ENCODE measurements around the gene TMEM208.

Gene TMEM208

GRCh38 chr16:67200491-67200890 is 26.4 kb upstream of the TMEM208 start:
- no peak overlapping the region for H3K9ac ChIP-seq (ENCODE audit: low read length in 2 of 2)
- H3K36me3 ChIP-seq (ENCODE audit: control insufficient read depth in 2 of 2, insufficient read depth in 2 of 2, low read length in 2 of 2) = peaks cover 24 to 28% of the 10 kb centered on the region in 2 donors
- H3K9me3 ChIP-seq (ENCODE audit: control insufficient read depth in 2 of 2, low read length in 2 of 2) = no peaks in the 10 kb centered on the region
- H3K4me3 ChIP-seq (ENCODE audit: low read length in 2 of 2) = no peak overlapping the region
- H3K4me1 ChIP-seq (ENCODE audit: control insufficient read depth, insufficient read depth, low read length) = peaks cover 9% of the 10 kb centered on the region
- H3K27me3 ChIP-seq (ENCODE audit: control insufficient read depth in 1 of 2, insufficient read depth in 2 of 2, low read length in 2 of 2) = no peaks in the 10 kb centered on the region
- H3K27ac ChIP-seq (ENCODE audit: low read length) = no peak overlapping the region

DNA sequence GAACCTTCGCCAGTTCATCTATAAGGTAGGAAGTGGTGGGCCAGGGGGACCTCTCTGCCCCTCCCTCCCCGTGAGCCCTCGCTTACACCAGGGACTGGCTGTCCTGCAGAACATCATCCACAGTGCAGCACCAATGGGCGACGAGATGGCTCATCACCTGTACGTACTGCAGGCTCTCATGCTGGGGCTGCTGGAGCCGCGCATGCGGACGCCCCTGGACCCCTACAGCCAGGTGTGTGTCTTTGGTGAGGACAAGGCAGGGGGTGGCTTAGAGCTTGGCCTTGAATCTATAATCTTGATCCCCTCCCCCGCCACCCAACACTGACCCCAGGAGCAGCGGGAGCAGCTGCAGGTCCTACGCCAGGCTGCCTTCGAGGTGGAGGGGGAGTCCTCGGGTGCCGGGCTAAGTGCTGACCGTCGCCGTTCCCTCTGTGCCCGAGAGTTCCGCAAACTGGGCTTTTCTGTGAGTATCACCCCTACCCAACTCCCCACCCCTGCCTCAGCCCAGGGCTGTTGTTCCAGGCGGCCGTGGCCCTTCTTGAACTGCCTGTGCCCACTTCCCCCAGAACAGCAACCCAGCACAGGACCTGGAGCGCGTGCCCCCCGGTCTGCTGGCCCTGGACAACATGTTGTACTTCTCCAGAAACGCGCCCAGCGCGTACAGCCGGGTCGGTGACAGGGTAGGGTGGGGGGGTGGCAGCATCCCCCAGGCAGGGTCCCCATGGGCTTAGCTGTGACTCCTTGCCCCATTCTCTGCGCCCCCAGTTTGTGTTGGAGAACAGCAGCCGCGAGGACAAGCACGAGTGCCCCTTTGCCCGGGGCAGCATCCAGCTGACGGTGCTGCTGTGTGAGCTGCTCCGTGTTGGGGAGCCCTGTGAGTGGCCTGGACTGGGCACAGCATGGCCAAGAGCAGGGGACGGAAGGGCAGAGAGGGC is 25.3 kb upstream of the TMEM208 start:
- no peak overlapping the region for H3K27ac ChIP-seq (ENCODE audit: low read length)
- no peak overlapping the region for H3K4me3 ChIP-seq (ENCODE audit: low read length in 2 of 2)
- peaks cover 16 to 17% of the 10 kb centered on the region in 2 donors for H3K36me3 ChIP-seq (ENCODE audit: control insufficient read depth in 2 of 2, insufficient read depth in 2 of 2, low read length in 2 of 2)
- no peak overlapping the region for H3K9ac ChIP-seq (ENCODE audit: low read length in 2 of 2)
- no peaks in the 10 kb centered on the region for H3K27me3 ChIP-seq (ENCODE audit: control insufficient read depth in 1 of 2, insufficient read depth in 2 of 2, low read length in 2 of 2)
- no peaks in the 10 kb centered on the region for H3K9me3 ChIP-seq (ENCODE audit: control insufficient read depth in 2 of 2, low read length in 2 of 2)
- peaks cover 9% of the 10 kb centered on the region for H3K4me1 ChIP-seq (ENCODE audit: control insufficient read depth, insufficient read depth, low read length)

- no peaks in the 10 kb centered on the region for H3K27me3 ChIP-seq (ENCODE audit: control insufficient read depth in 1 of 2, insufficient read depth in 2 of 2, low read length in 2 of 2)
- H3K4me1 ChIP-seq (ENCODE audit: control insufficient read depth, insufficient read depth, low read length) = peaks cover 9% of the 10 kb centered on the region
- no peak overlapping the region for H3K4me3 ChIP-seq (ENCODE audit: low read length in 2 of 2)
- no peak overlapping the region for H3K9ac ChIP-seq (ENCODE audit: low read length in 2 of 2)
- H3K27ac ChIP-seq (ENCODE audit: low read length) = no peak overlapping the region
- H3K36me3 ChIP-seq (ENCODE audit: control insufficient read depth in 2 of 2, insufficient read depth in 2 of 2, low read length in 2 of 2) = peaks cover 9% of the 10 kb centered on the region in 2 donors
- H3K9me3 ChIP-seq (ENCODE audit: control insufficient read depth in 2 of 2, low read length in 2 of 2) = no peaks in the 10 kb centered on the region
These were observed 24.5 kb upstream of the TMEM208 start for GRCh38 chr16:67202426-67202825.

- no peak overlapping the region for H3K27ac ChIP-seq (ENCODE audit: low read length)
- H3K36me3 ChIP-seq (ENCODE audit: control insufficient read depth in 2 of 2, insufficient read depth in 2 of 2, low read length in 2 of 2) = peaks cover 3 to 6% of the 10 kb centered on the region in 2 donors
- no peak overlapping the region for H3K9ac ChIP-seq (ENCODE audit: low read length in 2 of 2)
- no peak overlapping the region for H3K4me3 ChIP-seq (ENCODE audit: low read length in 2 of 2)
- peaks cover 8% of the 10 kb centered on the region for H3K4me1 ChIP-seq (ENCODE audit: control insufficient read depth, insufficient read depth, low read length)
- H3K27me3 ChIP-seq (ENCODE audit: control insufficient read depth in 1 of 2, insufficient read depth in 2 of 2, low read length in 2 of 2) = no peaks in the 10 kb centered on the region
- no peaks in the 10 kb centered on the region for H3K9me3 ChIP-seq (ENCODE audit: control insufficient read depth in 2 of 2, low read length in 2 of 2)
These were observed 23.9 kb upstream of the TMEM208 start for GRCh38 chr16:67202956-67203493.

DNA sequence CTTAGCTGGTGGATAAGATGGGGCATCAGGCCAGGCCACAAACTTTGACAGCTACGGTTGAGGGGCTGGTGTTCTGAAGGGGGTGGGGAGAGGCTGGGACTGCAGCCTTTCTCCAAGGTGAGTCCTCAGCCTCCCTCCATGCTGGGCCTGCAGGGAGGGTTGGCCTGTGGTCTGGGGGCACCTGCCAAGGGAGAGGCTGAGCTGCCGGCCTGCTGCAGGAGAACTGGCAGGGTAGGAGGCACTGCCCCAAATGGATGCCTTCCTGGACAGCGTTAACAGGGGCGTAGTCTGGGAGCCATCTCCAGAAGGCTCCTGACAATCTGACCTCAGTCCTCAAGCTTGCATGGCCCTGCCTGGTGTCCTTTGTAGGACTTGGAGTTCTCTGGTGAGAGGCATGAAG is 22.9 kb upstream of the TMEM208 start:
- H3K36me3 ChIP-seq (ENCODE audit: control insufficient read depth in 2 of 2, insufficient read depth in 2 of 2, low read length in 2 of 2) = peaks cover 0 to 6% of the 10 kb centered on the region in 2 donors
- no peaks in the 10 kb centered on the region for H3K9me3 ChIP-seq (ENCODE audit: control insufficient read depth in 2 of 2, low read length in 2 of 2)
- H3K27ac ChIP-seq (ENCODE audit: low read length) = no peak overlapping the region
- no peaks in the 10 kb centered on the region for H3K27me3 ChIP-seq (ENCODE audit: control insufficient read depth in 1 of 2, insufficient read depth in 2 of 2, low read length in 2 of 2)
- H3K4me1 ChIP-seq (ENCODE audit: control insufficient read depth, insufficient read depth, low read length) = peaks cover under 1% of the 10 kb centered on the region
- H3K4me3 ChIP-seq (ENCODE audit: low read length in 2 of 2) = no peak overlapping the region
- H3K9ac ChIP-seq (ENCODE audit: low read length in 2 of 2) = no peak overlapping the region

GRCh38 chr16:67206129-67206837 is 20.6 kb upstream of the TMEM208 start:
- no peaks in the 10 kb centered on the region for H3K4me1 ChIP-seq (ENCODE audit: control insufficient read depth, insufficient read depth, low read length)
- no peak overlapping the region for H3K4me3 ChIP-seq (ENCODE audit: low read length in 2 of 2)
- H3K36me3 ChIP-seq (ENCODE audit: control insufficient read depth in 2 of 2, insufficient read depth in 2 of 2, low read length in 2 of 2) = peaks cover 0 to 6% of the 10 kb centered on the region in 2 donors
- no peak overlapping the region for H3K9ac ChIP-seq (ENCODE audit: low read length in 2 of 2)
- H3K9me3 ChIP-seq (ENCODE audit: control insufficient read depth in 2 of 2, low read length in 2 of 2) = no peaks in the 10 kb centered on the region
- H3K27ac ChIP-seq (ENCODE audit: low read length) = no peak overlapping the region
- H3K27me3 ChIP-seq (ENCODE audit: control insufficient read depth in 1 of 2, insufficient read depth in 2 of 2, low read length in 2 of 2) = no peaks in the 10 kb centered on the region

GRCh38 chr16:67206838-67207248 is 20.1 kb upstream of the TMEM208 start:
- no peaks in the 10 kb centered on the region for H3K4me1 ChIP-seq (ENCODE audit: control insufficient read depth, insufficient read depth, low read length)
- no peak overlapping the region for H3K27ac ChIP-seq (ENCODE audit: low read length)
- H3K9me3 ChIP-seq (ENCODE audit: control insufficient read depth in 2 of 2, low read length in 2 of 2) = no peaks in the 10 kb centered on the region
- H3K4me3 ChIP-seq (ENCODE audit: low read length in 2 of 2) = no peak overlapping the region
- H3K36me3 ChIP-seq (ENCODE audit: control insufficient read depth in 2 of 2, insufficient read depth in 2 of 2, low read length in 2 of 2) = peaks cover 0 to 8% of the 10 kb centered on the region in 2 donors
- H3K27me3 ChIP-seq (ENCODE audit: control insufficient read depth in 1 of 2, insufficient read depth in 2 of 2, low read length in 2 of 2) = no peaks in the 10 kb centered on the region
- no peak overlapping the region for H3K9ac ChIP-seq (ENCODE audit: low read length in 2 of 2)

GRCh38 chr16:67207249-67208091 is 19.5 kb upstream of the TMEM208 start:
- no peaks in the 10 kb centered on the region for H3K4me1 ChIP-seq (ENCODE audit: control insufficient read depth, insufficient read depth, low read length)
- H3K36me3 ChIP-seq (ENCODE audit: control insufficient read depth in 2 of 2, insufficient read depth in 2 of 2, low read length in 2 of 2) = peaks cover 0 to 8% of the 10 kb centered on the region in 2 donors
- no peaks in the 10 kb centered on the region for H3K27me3 ChIP-seq (ENCODE audit: control insufficient read depth in 1 of 2, insufficient read depth in 2 of 2, low read length in 2 of 2)
- no peaks in the 10 kb centered on the region for H3K9me3 ChIP-seq (ENCODE audit: control insufficient read depth in 2 of 2, low read length in 2 of 2)
- H3K4me3 ChIP-seq (ENCODE audit: low read length in 2 of 2) = no peak overlapping the region
- H3K27ac ChIP-seq (ENCODE audit: low read length) = no peak overlapping the region
- no peak overlapping the region for H3K9ac ChIP-seq (ENCODE audit: low read length in 2 of 2)

DNA sequence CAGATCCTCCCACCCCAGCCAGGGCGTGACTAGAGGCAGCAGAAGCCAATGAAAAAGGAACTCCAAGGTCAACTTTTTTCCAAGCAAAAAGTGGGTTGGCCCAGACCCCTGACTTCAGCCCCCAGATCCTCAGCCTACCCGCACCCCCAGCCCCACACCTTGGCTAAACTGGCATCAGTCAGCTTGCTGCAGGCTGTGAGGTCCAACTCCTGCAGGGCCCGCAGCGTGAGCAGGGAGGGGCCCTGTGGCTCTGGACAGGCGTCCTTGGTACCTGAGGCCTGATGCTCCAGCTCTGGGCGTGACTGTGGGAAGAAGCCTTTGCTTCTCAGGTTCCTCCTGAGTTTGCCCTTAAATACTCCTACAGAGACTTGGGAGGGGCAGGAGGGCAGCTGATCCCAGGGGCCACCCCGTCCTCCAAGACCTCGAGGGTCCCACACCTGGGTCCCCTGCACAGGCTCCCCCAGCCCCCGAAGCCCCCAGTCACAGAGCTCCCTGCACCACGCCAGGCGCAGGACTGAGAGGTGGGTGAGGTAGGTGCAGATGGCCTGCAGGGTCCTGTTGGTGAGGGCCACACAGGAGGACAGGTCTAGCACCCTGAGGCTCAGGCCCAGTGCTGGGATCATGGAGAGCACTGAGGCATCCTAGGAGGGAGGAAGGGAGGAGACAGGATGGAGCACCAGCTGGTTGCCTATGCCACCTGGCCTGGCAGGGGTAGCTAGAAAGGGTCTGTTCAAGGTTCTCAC is 18.6 kb upstream of the TMEM208 start:
- Histone ChIP-seq H3K36me3 (ENCODE audit: control insufficient read depth in 2 of 2, insufficient read depth in 2 of 2, low read length in 2 of 2) (peaks cover 0 to 6% of the 10 kb centered on the region in 2 donors), H3K4me3 (ENCODE audit: low read length in 2 of 2) (no peak overlapping the region), H3K9ac (ENCODE audit: low read length in 2 of 2) (no peak overlapping the region), H3K27me3 (ENCODE audit: control insufficient read depth in 1 of 2, insufficient read depth in 2 of 2, low read length in 2 of 2) (no peaks in the 10 kb centered on the region), H3K27ac (ENCODE audit: low read length) (no peak overlapping the region), H3K9me3 (ENCODE audit: control insufficient read depth in 2 of 2, low read length in 2 of 2) (no peaks in the 10 kb centered on the region), H3K4me1 (ENCODE audit: control insufficient read depth, insufficient read depth, low read length) (no peaks in the 10 kb centered on the region)

All from stomach smooth muscle (tissue), 2 donors.